ENCODE results near the gene TBCEL.
A peak's percentile ranks its signal among the peaks of the same experiment; 100 is the strongest.
"Not testable (repeated sequence)": the region's sequence is repeated elsewhere in the genome, so short reads cannot be mapped to it uniquely, and the experiment has no call there.

Gene TBCEL, protein sequence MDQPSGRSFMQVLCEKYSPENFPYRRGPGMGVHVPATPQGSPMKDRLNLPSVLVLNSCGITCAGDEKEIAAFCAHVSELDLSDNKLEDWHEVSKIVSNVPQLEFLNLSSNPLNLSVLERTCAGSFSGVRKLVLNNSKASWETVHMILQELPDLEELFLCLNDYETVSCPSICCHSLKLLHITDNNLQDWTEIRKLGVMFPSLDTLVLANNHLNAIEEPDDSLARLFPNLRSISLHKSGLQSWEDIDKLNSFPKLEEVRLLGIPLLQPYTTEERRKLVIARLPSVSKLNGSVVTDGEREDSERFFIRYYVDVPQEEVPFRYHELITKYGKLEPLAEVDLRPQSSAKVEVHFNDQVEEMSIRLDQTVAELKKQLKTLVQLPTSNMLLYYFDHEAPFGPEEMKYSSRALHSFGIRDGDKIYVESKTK

DNA sequence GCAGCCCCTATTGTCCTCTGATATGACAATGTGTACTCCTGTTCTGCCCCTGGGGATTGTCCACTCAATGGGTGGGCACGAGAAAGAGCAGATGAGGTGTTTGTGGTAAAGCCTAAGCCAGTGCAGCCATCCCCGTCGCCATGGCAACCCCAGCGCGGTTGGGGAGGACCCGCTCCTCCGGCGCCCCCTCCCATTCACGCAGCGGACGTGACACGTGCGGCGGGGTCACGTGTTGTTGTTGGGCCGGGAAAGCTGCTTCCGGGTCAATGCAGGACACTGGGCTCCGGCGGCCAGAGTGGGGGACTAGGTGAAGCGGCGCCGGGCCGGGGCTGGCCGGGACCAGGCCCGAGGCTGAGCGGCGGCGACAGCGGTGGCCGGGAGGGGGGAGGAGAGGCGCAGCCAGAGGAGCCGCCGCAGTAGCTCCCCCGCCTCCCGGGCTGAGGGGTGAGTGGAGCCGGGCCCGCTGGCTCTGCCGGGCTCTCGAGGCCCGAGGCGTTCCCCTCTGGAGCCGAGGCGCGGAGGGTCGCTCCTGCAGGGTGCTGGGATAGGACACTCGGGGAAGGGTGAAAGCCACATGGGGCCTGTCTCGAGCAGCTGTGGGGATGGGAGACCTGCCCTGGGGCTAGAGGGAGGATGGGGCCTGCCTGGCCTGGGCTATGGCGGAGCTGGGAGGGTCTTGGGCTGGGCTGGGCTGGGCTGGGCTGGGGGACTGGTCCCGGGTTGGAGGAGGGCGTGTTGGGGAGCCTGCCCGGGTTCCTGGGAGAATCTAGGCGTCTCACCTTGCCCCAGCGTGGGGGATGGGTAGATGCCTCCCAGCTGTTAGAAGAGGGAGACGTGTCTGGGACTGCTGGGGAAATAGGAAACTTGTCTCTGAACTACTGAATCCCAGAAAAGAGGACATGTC is at the start of gene TBCEL:
TSS of gene TBCEL (plus strand) at position 255 of the 904 bp plus-strand sequence. CDS start 21,589 bp downstream, outside the sequence.
- DNase-seq, result peak; percentile 93

GRCh38 chr11:120974466-120974865 is 49.4 kb upstream of the TBCEL start:
- no peak for DNase-seq

DNA sequence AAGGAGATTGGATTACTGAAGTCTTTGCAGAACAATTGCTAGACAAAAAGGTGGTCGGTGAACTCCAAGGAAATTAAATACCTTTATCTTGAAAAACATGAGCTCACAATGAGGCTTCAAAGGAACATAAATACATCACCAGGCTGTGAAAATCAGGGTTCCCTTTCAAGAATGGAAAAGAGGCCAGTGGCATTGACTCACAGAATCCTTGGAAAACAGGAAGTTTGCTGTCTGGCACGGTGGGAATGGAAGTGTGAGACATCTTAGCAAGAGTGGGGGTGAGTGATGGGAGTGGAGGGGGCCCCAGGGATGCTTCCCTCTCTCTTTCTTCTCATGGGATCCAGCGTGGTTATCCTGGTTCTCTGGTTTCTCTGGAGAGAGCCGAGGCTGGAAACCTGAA is 48.9 kb upstream of the TBCEL start:
- DNase-seq, result no peak

GRCh38 chr11:120977266-120978137 is 46.4 kb upstream of the TBCEL start:
- no peak for DNase-seq

- DNase-seq, result no peak
These were observed 45.2 kb upstream of the TBCEL start for GRCh38 chr11:120978701-120979100.

GRCh38 chr11:120985718-120986569 is 38.0 kb upstream of the TBCEL start:
- DNase-seq, result peak; percentile 73

GRCh38 chr11:120988603-120989002 is 35.3 kb upstream of the TBCEL start:
- DNase-seq, result no peak

DNA sequence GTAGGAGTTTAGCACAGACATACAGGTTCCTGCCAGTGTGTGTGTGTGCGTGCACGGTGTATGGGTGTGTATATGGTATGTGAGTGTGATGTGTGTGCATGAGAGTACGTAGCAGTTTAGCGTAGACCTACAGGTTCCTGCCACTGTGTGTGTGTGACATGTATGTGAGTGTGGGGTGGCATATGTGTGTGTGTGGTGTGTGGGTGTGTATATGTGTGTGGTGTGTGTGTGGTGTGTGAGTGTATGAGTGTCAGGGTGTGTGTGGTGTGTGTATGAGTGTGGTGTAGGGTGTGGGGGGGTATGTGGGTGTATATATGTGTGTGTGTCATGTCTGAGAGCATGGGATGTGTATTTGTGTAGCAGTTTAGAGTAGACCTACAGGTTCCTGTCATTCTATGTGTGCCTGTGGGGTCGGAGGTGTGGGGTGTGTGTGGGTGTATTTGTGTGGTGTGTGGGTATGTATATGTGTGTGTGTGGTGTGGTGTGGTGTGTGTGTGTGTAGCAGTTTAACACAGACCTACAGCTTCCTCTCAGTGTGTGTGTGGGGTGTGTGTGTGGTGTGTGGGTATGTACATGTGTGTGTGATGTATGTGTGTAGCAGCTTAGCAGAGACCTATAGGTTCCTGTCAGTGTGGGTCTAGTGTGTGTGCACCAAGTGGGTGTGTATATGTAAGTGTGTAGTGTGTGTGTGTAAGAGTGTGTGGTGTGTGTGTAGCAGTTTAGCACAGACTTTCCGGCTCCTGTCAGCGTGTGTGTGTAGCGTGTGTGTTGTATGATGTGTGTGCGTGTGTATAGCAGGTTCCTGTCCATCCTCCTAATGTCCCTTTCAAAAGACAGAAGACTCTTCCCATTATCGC is 31.8 kb upstream of the TBCEL start:
- DNase-seq, result no peak

DNA sequence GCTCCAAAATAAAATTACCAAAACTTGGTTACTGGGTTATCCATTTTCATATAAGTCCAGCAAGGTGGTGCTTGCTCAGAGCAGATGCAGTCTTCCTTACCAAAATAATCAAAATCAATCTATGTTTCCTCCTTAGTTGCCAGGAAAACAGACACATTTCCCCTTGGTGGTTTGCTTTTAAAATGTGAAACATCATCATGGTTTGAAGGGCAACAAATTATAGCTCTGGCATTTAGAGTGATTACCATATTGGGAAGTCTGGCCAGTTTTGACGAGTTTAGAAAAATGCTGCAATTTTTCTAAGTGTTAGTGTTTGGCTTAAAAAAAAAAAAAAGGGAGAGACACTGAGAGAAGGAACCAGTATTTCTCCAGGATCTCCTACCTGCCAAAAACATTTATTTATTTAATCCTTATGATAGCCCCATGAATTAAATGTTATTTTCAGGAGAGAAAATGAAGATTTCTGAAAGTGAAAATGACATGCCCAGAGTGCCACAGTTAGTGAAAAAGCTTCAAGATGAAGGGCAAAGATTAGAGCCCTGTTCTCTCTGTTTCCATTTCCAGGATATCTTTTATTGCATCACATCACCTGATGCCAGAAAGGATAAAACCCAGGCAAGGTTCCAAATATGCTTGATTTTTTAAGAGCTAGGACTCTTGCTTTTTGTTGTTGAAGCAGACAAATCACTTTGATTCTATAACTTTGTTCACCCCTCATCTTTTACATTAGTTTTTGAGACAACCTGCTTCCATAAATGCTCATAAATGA is 29.6 kb upstream of the TBCEL start:
- DNase-seq, result peak; percentile 8

DNA sequence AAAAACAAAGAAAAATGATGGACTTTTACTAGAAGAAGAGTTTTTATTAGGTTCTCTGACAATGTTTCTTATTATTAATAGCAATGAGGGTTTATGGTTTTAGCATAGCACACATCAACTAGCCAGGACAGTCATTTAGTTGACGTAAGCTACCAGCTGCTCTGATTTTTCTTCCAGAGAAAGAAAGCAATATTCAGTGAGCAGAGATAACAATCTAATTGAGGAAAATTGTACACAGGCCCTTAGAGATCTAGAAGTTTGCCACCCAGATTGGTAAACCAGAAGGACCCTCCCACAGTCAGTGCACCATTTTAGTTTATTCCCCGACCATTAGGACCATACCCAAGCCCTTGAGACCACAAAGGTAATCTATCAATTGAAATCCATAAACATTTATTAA is 28.7 kb upstream of the TBCEL start:
- no peak for DNase-seq

DNA sequence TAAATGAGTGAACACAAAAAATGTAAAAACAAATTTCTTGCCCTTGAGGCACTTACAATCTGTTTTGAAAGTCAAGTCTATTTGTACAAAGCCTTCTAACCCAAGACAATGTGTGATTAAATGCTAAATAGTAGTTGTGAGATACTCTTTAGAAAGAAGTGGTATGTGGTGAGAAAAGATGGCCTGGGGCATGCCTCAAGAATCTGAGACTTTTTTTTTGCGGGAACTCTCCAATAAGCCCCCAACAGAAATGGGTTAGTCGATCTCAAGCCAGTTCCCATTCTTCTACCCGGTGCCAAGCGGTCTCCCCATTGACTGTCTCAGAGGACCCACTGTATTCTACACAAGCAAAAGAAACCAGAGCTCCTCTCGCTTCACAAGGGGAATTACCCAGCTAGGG is 26.9 kb upstream of the TBCEL start:
- DNase-seq, result no peak

- DNase-seq, result no peak
These were observed 25.3 kb upstream of the TBCEL start for GRCh38 chr11:120998581-120998980.

- DNase-seq, result no peak
These were observed 19.6 kb upstream of the TBCEL start for GRCh38 chr11:121004206-121004840.

DNA sequence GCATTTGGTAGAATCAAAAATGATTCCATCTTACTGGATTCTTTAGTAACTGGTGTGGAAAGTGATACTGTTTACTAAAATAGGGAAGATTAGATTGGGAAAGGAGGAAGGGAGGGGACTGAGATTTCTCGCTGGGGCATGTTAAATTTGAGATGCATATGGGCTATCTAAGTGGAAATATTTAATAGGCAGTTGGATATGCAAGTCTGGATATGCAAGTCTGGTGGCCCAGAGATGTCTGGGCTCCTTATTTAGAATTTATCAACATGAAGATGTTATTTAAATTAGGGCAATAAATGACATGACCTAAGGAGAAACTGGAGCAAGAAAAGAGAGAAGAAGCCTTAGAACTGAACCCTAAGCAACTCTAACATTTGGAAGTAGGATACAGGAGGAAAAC is 17.0 kb upstream of the TBCEL start:
- no peak for DNase-seq

DNA sequence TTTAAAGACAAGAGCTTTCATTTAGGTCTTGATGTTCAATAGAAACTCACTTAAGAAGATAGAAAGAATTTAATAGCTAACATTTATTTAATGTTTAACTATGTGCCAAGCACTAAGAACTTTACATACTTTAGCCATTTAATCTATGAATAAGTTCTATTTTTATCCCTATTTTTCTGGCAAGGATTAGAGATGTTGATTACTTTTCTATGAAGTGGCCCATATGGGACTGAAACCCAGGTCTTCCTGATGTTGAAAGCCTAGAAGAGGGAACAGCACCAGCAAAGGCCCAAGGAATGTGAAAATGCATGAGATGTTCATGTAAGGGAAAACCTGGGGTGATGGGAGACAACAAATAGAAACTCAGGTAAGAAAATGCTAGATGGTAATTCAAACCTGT is 15.4 kb upstream of the TBCEL start:
- no peak for DNase-seq

DNA sequence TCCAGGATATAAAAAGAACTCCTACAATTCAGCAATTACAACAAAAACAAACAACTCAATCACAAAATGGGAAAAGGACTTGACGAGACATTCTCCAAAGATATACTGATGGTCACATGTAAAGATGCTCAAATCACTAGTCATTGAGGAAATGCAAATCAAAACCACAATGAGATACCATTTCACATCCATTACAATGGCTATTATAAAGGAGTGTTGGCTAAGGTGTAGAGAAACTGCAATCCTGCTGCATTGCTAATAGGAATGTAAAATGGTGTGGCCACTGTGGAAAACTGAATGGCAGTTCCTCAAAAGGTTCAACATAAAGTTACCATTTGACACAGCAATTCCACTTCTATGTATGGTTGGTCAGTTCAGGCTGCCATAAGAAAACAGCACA is 11.8 kb upstream of the TBCEL start:
- no peak for DNase-seq

DNA sequence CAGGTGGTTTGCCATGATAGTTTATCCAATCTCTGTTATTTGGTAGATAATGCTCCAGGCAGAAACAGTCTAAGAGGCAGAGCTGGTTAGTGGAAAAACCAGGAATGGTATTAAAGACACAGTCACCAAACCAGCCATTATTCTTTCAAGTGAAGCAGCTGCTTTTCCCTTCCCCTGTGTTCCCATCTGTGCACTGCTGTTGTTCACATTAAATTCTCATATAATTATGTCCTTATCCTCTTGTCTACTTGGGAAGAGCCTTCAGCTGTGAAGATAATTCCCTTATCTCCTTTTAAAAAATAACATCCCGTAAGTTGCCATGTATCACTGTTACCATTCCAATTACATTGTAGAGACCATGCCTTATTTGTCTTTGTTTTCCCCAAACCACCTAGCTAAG is 5.2 kb upstream of the TBCEL start:
- DNase-seq, result no peak

DNA sequence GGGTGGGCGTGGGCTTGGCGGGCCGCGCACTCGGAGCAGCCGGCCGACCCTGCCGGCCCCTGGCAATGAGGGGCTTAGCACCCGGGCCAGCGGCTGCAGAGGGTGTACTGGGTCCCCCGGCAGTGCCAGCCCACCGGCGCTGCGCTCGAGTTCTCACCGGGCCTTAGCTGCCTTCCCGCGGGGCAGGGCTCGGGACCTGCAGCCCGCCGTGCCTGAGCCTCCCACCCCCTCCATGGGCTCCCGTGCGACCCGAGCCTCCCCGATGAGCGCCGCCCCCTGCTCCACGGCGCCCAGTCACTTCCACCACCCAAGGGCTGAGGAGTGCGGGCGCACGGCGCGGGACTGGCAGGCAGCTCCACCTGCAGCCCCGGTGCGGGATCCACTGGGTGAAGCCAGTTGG is 2.2 kb upstream of the TBCEL start:
- DNase-seq, result not testable (repeated sequence)

- DNase-seq, result peak; percentile 58
These were observed 1.1 kb downstream of the TBCEL start for GRCh38 chr11:121024989-121025388.

GRCh38 chr11:121029153-121029552 is 5.3 kb downstream of the TBCEL start:
- no peak for DNase-seq
